ENCODE results near the gene REPS1.
"Not testable (repeated sequence)": the region's sequence is repeated elsewhere in the genome, so short reads cannot be mapped to it uniquely, and the experiment has no call there.

The REPS1 gene, protein sequence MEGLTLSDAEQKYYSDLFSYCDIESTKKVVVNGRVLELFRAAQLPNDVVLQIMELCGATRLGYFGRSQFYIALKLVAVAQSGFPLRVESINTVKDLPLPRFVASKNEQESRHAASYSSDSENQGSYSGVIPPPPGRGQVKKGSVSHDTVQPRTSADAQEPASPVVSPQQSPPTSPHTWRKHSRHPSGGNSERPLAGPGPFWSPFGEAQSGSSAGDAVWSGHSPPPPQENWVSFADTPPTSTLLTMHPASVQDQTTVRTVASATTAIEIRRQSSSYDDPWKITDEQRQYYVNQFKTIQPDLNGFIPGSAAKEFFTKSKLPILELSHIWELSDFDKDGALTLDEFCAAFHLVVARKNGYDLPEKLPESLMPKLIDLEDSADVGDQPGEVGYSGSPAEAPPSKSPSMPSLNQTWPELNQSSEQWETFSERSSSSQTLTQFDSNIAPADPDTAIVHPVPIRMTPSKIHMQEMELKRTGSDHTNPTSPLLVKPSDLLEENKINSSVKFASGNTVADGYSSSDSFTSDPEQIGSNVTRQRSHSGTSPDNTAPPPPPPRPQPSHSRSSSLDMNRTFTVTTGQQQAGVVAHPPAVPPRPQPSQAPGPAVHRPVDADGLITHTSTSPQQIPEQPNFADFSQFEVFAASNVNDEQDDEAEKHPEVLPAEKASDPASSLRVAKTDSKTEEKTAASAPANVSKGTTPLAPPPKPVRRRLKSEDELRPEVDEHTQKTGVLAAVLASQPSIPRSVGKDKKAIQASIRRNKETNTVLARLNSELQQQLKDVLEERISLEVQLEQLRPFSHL

GRCh38 chr6:138987643-138988468 is at the start of gene REPS1:
Gene REPS1 (minus strand): TSS chr6:138988253. CDS start chr6:138987682, 571 bp downstream.
- peak; percentile 74 for DNase-seq

GRCh38 chr6:139037490-139037889 is 49.4 kb upstream of the REPS1 start:
- DNase-seq = no peak

GRCh38 chr6:139030228-139030963 is 42.3 kb upstream of the REPS1 start:
- peak; percentile 66 for DNase-seq

DNA sequence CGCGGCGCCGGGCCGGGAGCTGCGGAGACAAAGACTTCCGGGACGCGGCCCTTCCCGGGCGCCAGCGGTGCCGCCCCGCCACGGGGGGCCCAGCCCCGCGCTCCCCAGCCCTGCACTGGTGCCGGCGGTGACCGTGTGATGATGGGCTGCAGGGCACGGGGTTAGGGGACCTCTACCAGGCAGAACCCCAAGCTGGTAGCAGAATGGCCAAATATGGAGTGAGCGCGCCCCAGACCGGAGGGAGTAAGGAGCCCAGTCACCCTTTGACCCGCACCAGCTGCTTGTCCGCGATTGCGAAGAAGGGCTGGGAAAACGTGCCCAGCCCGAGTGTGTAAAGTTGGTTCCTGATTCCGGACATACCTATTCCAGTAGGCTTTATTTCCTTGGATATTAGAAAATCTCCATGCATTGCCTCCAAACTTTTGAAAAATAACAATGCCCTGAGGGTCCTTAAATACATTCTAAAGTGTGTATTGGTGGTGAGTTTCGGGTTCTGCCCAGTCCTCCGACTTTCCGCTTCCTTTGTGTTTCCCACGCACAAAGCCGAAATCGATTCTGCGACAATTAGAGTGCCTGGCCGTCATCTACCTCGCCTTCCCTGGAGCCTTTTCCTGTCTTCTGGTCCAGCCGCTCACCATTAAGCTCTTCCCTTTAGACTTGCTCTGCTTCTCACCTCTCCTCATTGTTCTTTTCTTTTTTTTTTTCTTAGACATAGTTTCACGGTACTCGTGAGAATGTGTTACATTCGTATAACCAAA is 41.6 kb upstream of the REPS1 start:
- peak; percentile 26 for DNase-seq

DNA sequence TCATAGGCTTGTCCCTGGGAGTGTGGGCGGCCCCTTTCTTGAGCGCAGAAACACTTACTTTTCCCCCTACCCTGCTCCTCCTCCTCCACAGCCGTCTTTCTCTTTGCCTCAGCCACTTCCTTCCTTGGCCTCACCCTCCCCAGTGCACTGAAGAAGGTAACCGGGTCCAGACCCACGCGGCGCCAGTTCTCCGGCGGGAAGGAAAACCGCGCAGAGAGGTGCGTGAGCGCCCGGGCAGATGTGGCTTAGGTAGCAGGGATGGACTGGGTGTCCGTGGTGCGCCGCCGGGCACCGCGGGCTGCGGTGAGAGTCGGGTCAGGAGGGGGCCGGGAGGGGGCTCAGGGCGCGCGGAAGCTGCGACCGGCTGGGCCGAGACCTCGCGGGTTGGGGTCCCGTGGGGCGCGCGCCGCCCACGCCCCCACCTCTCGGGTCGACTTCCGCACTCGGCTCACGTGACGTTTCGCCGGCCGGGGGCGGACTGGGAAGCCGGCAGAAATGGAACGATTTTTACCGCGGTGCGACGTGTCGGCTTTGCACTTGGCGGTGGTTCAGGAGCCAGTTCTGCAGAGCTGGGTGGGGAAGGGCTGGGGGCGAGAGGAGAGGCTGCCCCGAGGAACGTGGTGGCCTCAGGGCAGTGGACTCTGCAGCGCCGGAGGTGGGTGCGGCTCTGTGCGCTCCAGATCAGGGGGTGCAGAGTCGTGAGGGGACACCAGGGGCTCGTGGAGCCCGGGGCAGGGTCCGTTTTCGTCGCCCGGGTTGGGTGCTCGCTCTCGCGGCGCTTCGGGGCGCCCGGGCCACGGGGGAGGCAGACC is 40.8 kb upstream of the REPS1 start, which contains the start of gene ABRACL:
Gene ABRACL (plus strand): TSS at position 88 of the 812 bp plus-strand sequence. CDS start 5,416 bp downstream, outside the sequence.
- DNase-seq = peak; percentile 79

GRCh38 chr6:139028215-139028657 is 40.2 kb upstream of the REPS1 start:
- DNase-seq = no peak

GRCh38 chr6:139027620-139028182 is 39.6 kb upstream of the REPS1 start:
- peak; percentile 16 for DNase-seq

- not testable (repeated sequence) for DNase-seq
Observed at GRCh38 chr6:139025416-139025815, 37.4 kb upstream of the REPS1 start.

DNA sequence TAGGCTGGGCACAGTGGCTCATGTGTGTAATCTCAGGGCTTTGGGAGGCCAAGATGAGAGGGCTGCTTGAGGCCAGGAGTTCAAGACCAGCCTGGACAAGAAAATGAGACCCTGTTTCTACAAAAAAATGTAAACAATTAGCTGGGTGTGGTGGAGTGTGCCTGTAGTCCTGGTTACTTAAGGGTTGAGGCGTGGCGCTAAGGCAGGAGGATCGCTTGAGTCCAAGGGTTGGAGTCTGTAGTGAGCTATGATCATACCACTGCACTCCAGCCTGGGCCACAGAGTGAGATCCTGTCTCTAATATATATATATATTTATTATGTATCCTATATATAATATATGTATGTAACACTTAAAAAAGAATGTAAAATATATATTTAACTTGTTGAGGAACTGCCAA is 32.6 kb upstream of the REPS1 start:
- DNase-seq = no peak

- DNase-seq = no peak
Observed at GRCh38 chr6:139019722-139020121, 31.7 kb upstream of the REPS1 start.

- no peak for DNase-seq
Observed at GRCh38 chr6:139017227-139017626, 29.2 kb upstream of the REPS1 start.

DNA sequence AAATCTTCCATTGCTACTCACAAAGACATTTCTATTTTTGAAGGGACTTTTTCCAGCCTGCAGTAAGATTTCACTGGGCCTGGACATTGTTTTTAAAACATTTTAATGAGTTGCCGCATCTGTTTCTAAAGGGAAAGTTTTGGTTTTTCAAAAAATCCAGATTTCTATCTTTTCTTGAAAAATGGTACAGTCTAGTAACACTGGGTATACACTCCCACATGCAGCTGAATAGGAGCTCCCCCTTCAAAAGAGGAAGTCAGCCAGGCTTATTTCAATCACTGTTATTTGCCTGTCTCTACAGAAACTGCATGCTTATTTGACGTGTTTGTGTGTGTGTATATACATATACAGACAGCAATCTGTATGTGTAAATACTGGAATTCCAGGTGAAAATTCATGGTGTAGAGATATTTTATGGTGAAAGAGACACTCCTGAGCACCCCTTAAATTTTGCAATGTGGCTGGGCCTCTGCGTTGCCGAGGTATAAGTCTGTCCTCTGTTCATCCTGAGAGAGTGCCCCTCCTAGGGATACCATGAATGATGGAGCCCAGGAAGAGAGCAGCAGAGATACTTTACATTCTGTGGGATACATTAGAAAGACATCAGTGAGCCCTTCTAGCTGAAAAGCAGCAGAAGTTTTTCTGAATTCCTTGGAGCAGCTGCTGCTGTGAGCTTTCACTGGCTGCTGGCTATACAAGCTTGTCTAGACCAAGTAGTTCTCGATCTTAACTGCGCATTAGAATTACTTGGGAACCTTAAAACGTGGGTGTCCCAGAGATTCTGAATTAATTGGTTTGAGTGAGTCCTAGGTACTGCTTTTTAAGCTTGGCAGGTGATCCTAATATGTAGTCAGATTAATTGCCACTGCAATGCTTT is 28.5 kb upstream of the REPS1 start:
- peak; percentile 36 for DNase-seq

DNA sequence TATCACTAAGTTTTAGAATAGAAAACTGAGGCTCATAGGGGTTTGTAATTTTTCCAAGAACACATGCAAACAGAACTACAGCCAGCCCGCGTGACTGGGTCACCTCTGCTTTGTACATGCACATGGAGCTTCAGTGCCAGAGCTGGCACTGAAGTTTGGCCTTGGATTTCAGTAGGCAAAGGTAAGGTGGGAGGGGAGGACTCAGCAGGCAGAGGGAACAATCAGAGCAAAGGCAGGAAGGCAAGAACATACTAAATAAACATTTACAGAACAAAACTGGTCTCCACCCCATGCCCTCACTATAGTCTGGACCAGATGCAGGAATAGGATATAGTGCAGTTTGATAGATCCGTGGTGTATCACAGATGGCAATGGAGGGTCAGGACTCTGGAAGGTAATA is 26.9 kb upstream of the REPS1 start:
- no peak for DNase-seq

DNA sequence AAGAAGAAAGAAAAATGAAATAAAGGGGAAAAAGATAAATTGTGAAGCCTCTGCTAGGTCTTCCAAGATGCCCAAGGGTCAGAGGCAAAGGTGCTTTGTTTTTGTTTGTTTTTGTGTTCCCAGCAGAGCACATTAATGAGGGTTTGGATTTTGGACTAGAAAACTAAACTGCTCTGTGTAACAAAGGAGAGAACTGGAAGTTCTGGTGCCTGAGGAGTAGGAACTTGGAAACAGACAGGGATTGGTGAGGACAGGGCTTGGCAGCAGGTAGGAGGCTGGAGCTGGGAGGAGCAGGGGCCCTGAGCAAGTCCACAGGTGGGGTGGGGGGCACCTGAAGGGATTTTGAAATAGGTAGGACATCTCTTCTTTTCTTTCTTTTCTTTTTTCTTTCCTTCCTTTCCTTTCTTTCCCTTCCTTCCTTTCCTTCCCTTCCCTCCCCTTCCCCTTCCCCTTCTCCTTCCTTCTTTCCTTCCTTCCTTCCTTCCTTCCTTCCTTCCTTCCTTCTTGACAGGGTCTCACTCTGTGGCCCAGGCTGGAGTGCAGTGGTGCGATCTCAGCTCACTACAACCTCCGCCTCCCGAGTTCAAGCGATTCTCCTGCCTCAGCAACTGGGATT is 25.2 kb upstream of the REPS1 start:
- no peak for DNase-seq

- DNase-seq = no peak
Observed at GRCh38 chr6:139011980-139012379, 23.9 kb upstream of the REPS1 start.

DNA sequence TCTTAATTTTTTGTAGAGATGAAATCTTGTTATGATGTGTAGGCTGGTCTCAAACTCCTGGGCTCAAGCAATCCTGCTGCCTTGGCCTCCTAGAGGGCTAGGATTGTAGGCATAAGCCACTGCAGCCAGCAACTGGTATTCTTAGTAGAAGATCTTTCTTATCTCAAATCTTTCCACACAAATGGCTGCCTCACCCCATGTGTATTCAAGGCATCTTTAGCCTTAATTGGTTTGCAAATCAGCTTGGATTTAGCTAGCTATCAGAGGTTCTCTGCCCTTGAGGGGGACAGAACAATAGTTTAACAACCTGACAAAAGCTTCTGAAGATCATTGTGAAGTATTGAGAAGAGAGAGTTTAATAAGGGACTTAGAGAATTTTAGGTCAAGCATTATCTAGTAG is 22.6 kb upstream of the REPS1 start:
- no peak for DNase-seq

- DNase-seq = no peak
Observed at GRCh38 chr6:139008117-139008516, 20.1 kb upstream of the REPS1 start.

DNA sequence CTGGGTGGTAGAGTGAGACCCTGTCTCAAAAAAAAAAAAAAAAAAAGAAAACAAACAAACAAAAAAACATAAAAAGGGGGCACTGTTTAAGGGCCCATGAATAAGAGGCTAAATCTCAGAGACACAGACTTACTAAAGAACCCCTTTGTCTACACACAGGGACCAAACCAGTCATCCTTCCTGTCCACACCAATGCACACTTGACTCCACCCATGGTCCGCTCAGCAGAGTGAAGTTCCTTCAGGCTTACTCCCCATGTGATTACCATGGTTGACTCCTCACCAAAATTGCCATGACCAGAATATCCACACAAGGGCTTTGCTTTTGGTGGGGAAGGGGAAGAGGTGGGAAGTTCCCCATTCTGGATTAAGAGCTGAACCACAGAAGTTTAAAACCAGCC is 19.4 kb upstream of the REPS1 start:
- DNase-seq = no peak

- no peak for DNase-seq
Observed at GRCh38 chr6:139006477-139006876, 18.4 kb upstream of the REPS1 start.

All from GF-D8 (cell line).